ENCODE results near the gene SLC49A4.

GRCh38 chr3:122926811-122927210 is 131.9 kb downstream of the SLC49A4 start:
- TF ChIP-seq CTCF (IDR thresholded peaks at IDR 0.05; ENCODE audit: control extremely low read depth in 1 of 3, insufficient read depth in 1 of 3, low read depth in 1 of 3, low read length in 3 of 3) (no peak), MAX (IDR thresholded peaks at IDR 0.05) (no peak), ZNF274 (IDR thresholded peaks at IDR 0.05; ENCODE audit: borderline replicate concordance, extremely low read depth, low read length) (no peak), TAF1 (IDR thresholded peaks at IDR 0.05; ENCODE audit: low read depth, low read length) (no peak), SP1 (IDR thresholded peaks at IDR 0.05; ENCODE audit: low read depth, low read length) (no peak), CHD1 (IDR thresholded peaks at IDR 0.05; ENCODE audit: low read depth, low read length) (no peak), POLR2A (IDR thresholded peaks at IDR 0.05; ENCODE audit: control extremely low read depth in 1 of 2, low read depth in 2 of 2, low read length in 2 of 2) (no peak), POLR2AphosphoS5 (IDR thresholded peaks at IDR 0.05; ENCODE audit: low read depth, low read length) (no peak)

All from H1 (cell line).